ENCODE measurements around the gene LARP1. TPM values are rescaled to one million over a fixed set of nuclear protein-coding genes. Genes with fewer than 3 reads are reported as not detected.

The LARP1 gene
- total and polyA plus RNA-seq, 5 donors: 43.9 to 130 (median 122) TPM

DNA sequence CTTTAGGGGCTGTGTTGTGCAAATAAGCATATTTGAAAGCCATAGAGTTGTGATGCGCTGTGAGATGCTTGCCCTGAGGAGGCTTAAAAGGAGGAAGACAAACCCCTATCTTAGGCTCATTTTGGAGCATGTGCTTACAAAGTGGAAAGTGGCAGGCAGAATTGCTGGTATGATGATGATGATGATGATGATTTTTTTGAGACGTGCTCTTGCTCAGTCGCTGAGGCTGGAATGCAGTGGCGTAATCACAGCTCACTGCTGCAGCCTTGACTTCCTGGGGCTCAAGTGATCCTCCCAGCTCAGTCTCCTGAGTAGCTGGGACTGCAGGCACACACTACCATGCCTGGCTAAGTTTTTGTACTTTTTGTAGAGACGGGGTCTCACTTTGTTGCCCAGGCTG, 104.9 kb downstream of the LARP1 start:
- peaks cover 4% of the 10 kb centered on the region for H3K4me1 ChIP-seq (ENCODE audit: control insufficient read depth, insufficient read depth, low read length)
- intact Hi-C loops (cut with DNase I): no loop called here
- DNase-seq: peak; percentile 45 to 65 (median 57)

GRCh38 chr5:154860765-154861164, 105.6 kb downstream of the LARP1 start:
- peak overlapping the region; percentile 65 for H3K27ac ChIP-seq (ENCODE audit: low read length)
- H3K9me3 ChIP-seq (ENCODE audit: control insufficient read depth, low read length): no peaks in the 10 kb centered on the region
- no peaks in the 10 kb centered on the region for H3K27me3 ChIP-seq (ENCODE audit: control insufficient read depth, insufficient read depth)
- H3K4me3 ChIP-seq (ENCODE audit: low read length): peak overlapping the region; percentile 88
- H3K4me1 ChIP-seq (ENCODE audit: control insufficient read depth, insufficient read depth, low read length): peaks cover 4% of the 10 kb centered on the region
- intact Hi-C loops (cut with DNase I): no loop called here
- no peak for ATAC-seq
- no peak for DNase-seq
- WGBS: 34% methylated on average over 4 of the region's 4 CpGs

More for the DNA sequence above, 104.9 kb downstream of the LARP1 start:
- peak overlapping the region; percentile 65 for H3K27ac ChIP-seq (ENCODE audit: low read length)
- no peaks in the 10 kb centered on the region for H3K9me3 ChIP-seq (ENCODE audit: control insufficient read depth, low read length)
- H3K4me3 ChIP-seq (ENCODE audit: low read length): peak overlapping the region; percentile 88
- WGBS: 28% methylated on average over 5 of the region's 5 CpGs
- no peak for ATAC-seq
- no peaks in the 10 kb centered on the region for H3K27me3 ChIP-seq (ENCODE audit: control insufficient read depth, insufficient read depth)

DNA sequence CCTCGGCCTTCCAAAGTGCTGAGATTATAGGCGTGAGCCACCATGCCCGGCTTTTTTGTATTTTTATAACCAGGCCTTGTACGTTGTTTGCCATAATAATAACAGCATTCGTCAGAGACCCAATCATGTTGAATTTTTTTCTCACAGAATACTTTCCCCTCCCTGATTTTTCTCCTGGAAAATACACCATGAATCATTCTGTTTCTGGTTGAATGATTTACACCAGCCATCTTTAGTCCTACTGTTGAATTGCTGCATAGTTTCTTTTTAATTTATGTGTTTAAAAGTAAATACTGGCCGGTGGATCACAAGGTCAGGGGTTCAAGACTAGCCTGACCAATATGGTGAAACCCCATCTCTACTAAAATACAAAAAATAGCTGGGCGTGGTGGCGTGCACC, 106.8 kb downstream of the LARP1 start:
- no peak overlapping the region for H3K27ac ChIP-seq (ENCODE audit: low read length)
- ATAC-seq: no peak
- intact Hi-C loops (cut with DNase I): no loop called here
- no peak overlapping the region for H3K4me3 ChIP-seq (ENCODE audit: low read length)
- H3K4me1 ChIP-seq (ENCODE audit: control insufficient read depth, insufficient read depth, low read length): peaks cover 5% of the 10 kb centered on the region
- H3K9me3 ChIP-seq (ENCODE audit: control insufficient read depth, low read length): no peaks in the 10 kb centered on the region
- no peaks in the 10 kb centered on the region for H3K27me3 ChIP-seq (ENCODE audit: control insufficient read depth, insufficient read depth)
- DNase-seq: no peak
- 74% methylated on average over 8 of the region's 8 CpGs for WGBS

DNA sequence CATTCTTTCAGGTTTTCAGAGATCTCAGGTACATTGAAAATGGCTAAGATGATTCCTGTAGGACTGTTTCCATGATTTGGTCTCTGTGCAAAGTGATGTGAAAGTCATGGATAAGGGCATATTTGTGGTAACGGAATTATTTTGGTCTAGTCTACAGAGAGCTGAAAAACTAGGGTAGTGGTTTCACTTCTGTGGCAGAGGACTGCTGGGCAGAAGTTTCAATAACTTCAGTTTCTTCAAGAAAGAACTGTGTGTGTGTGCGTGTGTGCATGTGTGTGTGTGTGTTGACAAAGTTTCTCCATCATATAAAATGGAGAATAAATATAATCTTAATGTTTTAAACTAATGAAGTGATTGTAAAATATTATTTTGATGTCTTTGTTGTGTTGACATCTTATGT, 107.6 kb downstream of the LARP1 start:
- WGBS: 80% methylated on average over 2 of the region's 2 CpGs
- DNase-seq: no peak
- Histone ChIP-seq H3K27me3 (ENCODE audit: control insufficient read depth, insufficient read depth) (no peaks in the 10 kb centered on the region), H3K27ac (ENCODE audit: low read length) (no peak overlapping the region), H3K4me3 (ENCODE audit: low read length) (no peak overlapping the region), H3K9me3 (ENCODE audit: control insufficient read depth, low read length) (no peaks in the 10 kb centered on the region), H3K4me1 (ENCODE audit: control insufficient read depth, insufficient read depth, low read length) (peaks cover 5% of the 10 kb centered on the region)
- intact Hi-C loops (cut with DNase I): no loop called here
- no peak for ATAC-seq

DNA sequence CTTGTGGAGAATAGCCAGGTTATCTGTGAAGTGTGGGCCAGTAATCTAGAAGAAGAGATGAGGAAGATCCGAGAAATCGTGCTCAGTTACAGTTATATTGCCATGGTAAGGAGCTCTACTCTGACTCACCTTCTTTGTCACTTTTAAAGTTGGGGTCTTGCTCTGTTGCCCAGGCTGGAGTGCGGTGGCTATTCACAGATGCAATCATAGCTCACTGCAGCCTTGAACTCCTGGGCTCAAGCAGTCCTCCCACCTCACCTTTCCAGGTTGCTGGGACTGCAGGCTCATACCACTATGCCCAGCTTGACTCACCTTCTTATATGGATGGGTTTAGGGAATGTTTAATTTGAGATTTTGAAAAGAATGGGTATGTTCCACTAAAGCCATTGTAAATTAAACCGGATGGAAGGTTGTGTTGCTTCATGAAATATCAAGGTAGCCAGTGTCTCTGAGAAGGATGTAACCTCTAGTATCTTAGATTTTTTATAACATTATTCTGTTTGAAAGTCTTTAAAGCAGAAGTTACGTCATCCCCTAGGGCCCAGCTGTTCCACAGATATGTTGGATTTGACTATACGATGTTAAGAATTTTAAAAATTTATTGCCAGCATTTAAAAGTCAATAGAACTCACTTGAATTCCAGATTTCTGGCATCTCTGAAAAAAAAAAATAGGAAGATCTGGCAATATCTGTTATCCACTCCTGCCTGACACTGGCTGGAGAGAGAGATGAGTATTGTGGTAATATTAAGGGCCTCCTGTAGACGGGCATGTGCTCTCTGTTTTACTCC, 108.3 kb downstream of the LARP1 start:
- 91% methylated on average over 7 of the region's 7 CpGs for WGBS
- H3K4me3 ChIP-seq (ENCODE audit: low read length): no peak overlapping the region
- DNase-seq: no peak
- ATAC-seq: no peak
- no peaks in the 10 kb centered on the region for H3K9me3 ChIP-seq (ENCODE audit: control insufficient read depth, low read length)
- no peaks in the 10 kb centered on the region for H3K27me3 ChIP-seq (ENCODE audit: control insufficient read depth, insufficient read depth)
- intact Hi-C loops (cut with DNase I): no loop called here
- H3K4me1 ChIP-seq (ENCODE audit: control insufficient read depth, insufficient read depth, low read length): peaks cover 5% of the 10 kb centered on the region
- H3K27ac ChIP-seq (ENCODE audit: low read length): no peak overlapping the region

- Histone ChIP-seq H3K4me1 (ENCODE audit: control insufficient read depth, insufficient read depth, low read length) (peaks cover 2% of the 10 kb centered on the region), H3K4me3 (ENCODE audit: low read length) (no peak overlapping the region), H3K27ac (ENCODE audit: low read length) (no peak overlapping the region), H3K9me3 (ENCODE audit: control insufficient read depth, low read length) (no peaks in the 10 kb centered on the region), H3K27me3 (ENCODE audit: control insufficient read depth, insufficient read depth) (no peaks in the 10 kb centered on the region)
- DNase-seq (no peak), ATAC-seq (no peak)
- intact Hi-C loops (cut with DNase I): no loop called here
- WGBS: 65% methylated on average over 5 of the region's 5 CpGs
Observed at GRCh38 chr5:154865466-154866184, 110.4 kb downstream of the LARP1 start.

GRCh38 chr5:154866841-154867240, 111.7 kb downstream of the LARP1 start:
- Histone ChIP-seq H3K27ac (ENCODE audit: low read length) (no peak overlapping the region), H3K4me3 (ENCODE audit: low read length) (no peak overlapping the region), H3K4me1 (ENCODE audit: control insufficient read depth, insufficient read depth, low read length) (peaks cover 2% of the 10 kb centered on the region), H3K9me3 (ENCODE audit: control insufficient read depth, low read length) (no peaks in the 10 kb centered on the region), H3K27me3 (ENCODE audit: control insufficient read depth, insufficient read depth) (no peaks in the 10 kb centered on the region)
- no peak for DNase-seq
- ATAC-seq: no peak
- intact Hi-C loops (cut with DNase I): no loop called here
- 81% methylated on average over 2 of the region's 2 CpGs for WGBS

Small RNA genes within 50 kb of the gene (microRNA-seq; reads per million reads assigned to microRNA genes)
- gene MIR378H: 0 reads per million in 2 donors

Other genes starting within 250 kb of the LARP1 start
- gene FAXDC2, start 95.2 kb downstream of the LARP1 start, total RNA-seq: 10 to 100 TPM; 12.7 to 34.6 (median 29.2) TPM
- 23.0 TPM for gene FAXDC2, start 95.2 kb downstream of the LARP1 start, polyA plus RNA-seq
- 10 to 100 TPM; 22.7 to 28.9 (median 27.3) TPM for gene CNOT8, start 103.2 kb downstream of the LARP1 start, total RNA-seq
- gene CNOT8, start 103.2 kb downstream of the LARP1 start, polyA plus RNA-seq: 19.6 TPM
- gene GEMIN5, start 182.8 kb downstream of the LARP1 start, total RNA-seq: 10 to 100 TPM; 13.2 to 14.4 (median 13.9) TPM
- 5.1 TPM for gene GEMIN5, start 182.8 kb downstream of the LARP1 start, polyA plus RNA-seq
- 10 to 100 TPM; 51.5 to 69.7 (median 59.1) TPM for gene MRPL22, start 185.7 kb downstream of the LARP1 start, total RNA-seq
- 87.4 TPM for gene MRPL22, start 185.7 kb downstream of the LARP1 start, polyA plus RNA-seq

Data from right cardiac atrium (tissue), 5 donors.